DND-41 (cell line): ENCODE measurements around the gene POU3F4.

Source experiments
- ATAC-seq: fragments of 200-7000 bp; cut with Tn5 transposase; 3 replicates; pipeline ENCODE4 v1.9.1; 2021; ENCODE audit warnings: low read depth; ENCODE audit not compliant: insufficient read depth
- DNase-seq: peaks from one replicate; pipeline ENCODE4 v3.0.0-alpha.2; 2020
- H2AFZ ChIP-seq: 2 replicates; pipeline ENCODE4 v1.6.0; 2012; ENCODE audit warnings: low read depth, low read length
- H3K27ac ChIP-seq: 2 replicates; pipeline ENCODE4 v1.5.1; 2012; ENCODE audit warnings: low read length, inconsistent platforms
- H3K27me3 ChIP-seq: fragments of 200-600 bp; sonication (generic); 2 replicates; pipeline ENCODE4 v1.6.0; 2012; ENCODE audit warnings: low read length, mild to moderate bottlenecking, inconsistent platforms; ENCODE audit not compliant: insufficient read depth, poor library complexity
- H3K36me3 ChIP-seq: 2 replicates; pipeline ENCODE4 v1.5.1; 2012; ENCODE audit warnings: low read length, inconsistent platforms; ENCODE audit not compliant: insufficient read depth
- H3K4me1 ChIP-seq: 2 replicates; pipeline ENCODE4 v1.5.1; 2012; ENCODE audit warnings: mild to moderate bottlenecking, low read length; ENCODE audit not compliant: insufficient read depth
- H3K4me2 ChIP-seq: 2 replicates; pipeline ENCODE4 v1.6.0; 2012; ENCODE audit warnings: mild to moderate bottlenecking, moderate library complexity, low read length, inconsistent platforms; ENCODE audit not compliant: insufficient read depth
- H3K4me3 ChIP-seq, 2 experiments: fragments of 200-600 bp in 1 of 2; shearing (Covaris generic) in 1 of 2; 2 replicates each; pipeline ENCODE4 v1.5.1; 2012 to 2016; ENCODE audit warnings: inconsistent platforms in 2 of 2, low read length in 2 of 2, mild to moderate bottlenecking in 2 of 2, low read depth in 1 of 2, moderate library complexity in 1 of 2
- H3K79me2 ChIP-seq: 2 replicates; pipeline ENCODE4 v1.6.0; 2012; ENCODE audit warnings: low read length, inconsistent platforms; ENCODE audit not compliant: insufficient read depth
- H3K9ac ChIP-seq: 2 replicates; pipeline ENCODE4 v1.6.0; 2012; ENCODE audit warnings: low read depth, mild to moderate bottlenecking, inconsistent platforms, low read length, moderate library complexity
- H3K9me3 ChIP-seq: 2 replicates; pipeline ENCODE4 v1.5.1; 2012; ENCODE audit warnings: low read length, moderate library complexity, mild to moderate bottlenecking, inconsistent platforms; ENCODE audit not compliant: insufficient read depth, severe bottlenecking
- H4K20me1 ChIP-seq: 2 replicates; pipeline ENCODE4 v1.6.0; 2012; ENCODE audit warnings: low read length; ENCODE audit not compliant: insufficient read depth
- CTCF ChIP-seq: IDR thresholded peaks from 2 replicates; pipeline ENCODE4 v1.5.1; 2012; ENCODE audit warnings: borderline replicate concordance, low read length, moderate library complexity, mild to moderate bottlenecking; ENCODE audit not compliant: poor library complexity, severe bottlenecking; ENCODE audit errors: extremely low read depth
- EZH2 ChIP-seq: IDR thresholded peaks from 3 replicates; pipeline ENCODE4 v1.6.1; 2012; ENCODE audit warnings: borderline replicate concordance, low read depth, mild to moderate bottlenecking, moderate library complexity, low read length, inconsistent platforms; ENCODE audit not compliant: severe bottlenecking

Gene POU3F4

GRCh38 chrX:83509254-83509801, 1.2 kb downstream of the POU3F4 start:
- Histone ChIP-seq H3K4me2 (no peak overlapping the region), H3K9ac (no peak overlapping the region), H3K4me1 (no peaks in the 10 kb centered on the region), H3K27ac (no peak overlapping the region), H3K4me3 (no peak overlapping the region), H3K36me3 (no peaks in the 10 kb centered on the region), H4K20me1 (no peaks in the 10 kb centered on the region), H2AFZ (no peak overlapping the region), H3K9me3 (no peaks in the 10 kb centered on the region), H3K79me2 (no peaks in the 10 kb centered on the region), H3K27me3 (no peaks in the 10 kb centered on the region)
- DNase-seq: no peak
- TF ChIP-seq EZH2: no peak
- TF ChIP-seq CTCF: no peak
- no peak for ATAC-seq

DNA sequence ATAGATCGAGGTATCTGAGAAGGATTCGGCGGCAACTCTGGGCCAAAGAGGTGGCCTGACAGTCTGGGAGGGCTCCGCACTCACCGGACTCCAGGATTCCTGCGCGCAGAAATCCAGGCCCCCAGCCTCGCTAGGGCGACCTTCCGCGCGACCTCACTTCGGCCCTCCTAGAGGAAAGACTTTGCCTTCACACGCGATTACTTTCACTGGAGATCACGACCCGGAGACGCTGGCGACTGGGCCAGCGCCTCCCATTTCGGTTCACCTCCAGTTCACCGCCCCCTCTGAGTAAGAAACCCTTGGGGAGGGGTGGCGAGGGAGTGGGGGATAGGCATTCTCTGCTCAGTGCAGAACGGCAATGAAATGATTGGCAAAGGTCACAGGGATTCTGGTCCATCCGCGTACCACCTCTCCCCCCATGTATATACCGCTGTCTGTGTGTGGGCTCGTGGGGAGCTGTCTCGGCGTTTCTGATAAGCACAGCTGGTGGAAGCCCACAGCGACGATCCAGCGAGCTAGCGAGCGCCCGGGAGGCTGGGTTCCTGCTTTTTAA, 2.5 kb downstream of the POU3F4 start:
- DNase-seq (no peak), ATAC-seq (no peak)
- H3K9ac ChIP-seq: no peak overlapping the region
- H3K4me2 ChIP-seq: no peak overlapping the region
- no peaks in the 10 kb centered on the region for H3K36me3 ChIP-seq
- no peak overlapping the region for H2AFZ ChIP-seq
- no peak overlapping the region for H3K4me3 ChIP-seq
- no peaks in the 10 kb centered on the region for H3K79me2 ChIP-seq
- no peaks in the 10 kb centered on the region for H3K9me3 ChIP-seq
- H3K4me1 ChIP-seq: no peaks in the 10 kb centered on the region
- H3K27me3 ChIP-seq: no peaks in the 10 kb centered on the region
- H4K20me1 ChIP-seq: no peaks in the 10 kb centered on the region
- no peak overlapping the region for H3K27ac ChIP-seq
- no peak for TF ChIP-seq EZH2
- TF ChIP-seq CTCF: no peak

DNA sequence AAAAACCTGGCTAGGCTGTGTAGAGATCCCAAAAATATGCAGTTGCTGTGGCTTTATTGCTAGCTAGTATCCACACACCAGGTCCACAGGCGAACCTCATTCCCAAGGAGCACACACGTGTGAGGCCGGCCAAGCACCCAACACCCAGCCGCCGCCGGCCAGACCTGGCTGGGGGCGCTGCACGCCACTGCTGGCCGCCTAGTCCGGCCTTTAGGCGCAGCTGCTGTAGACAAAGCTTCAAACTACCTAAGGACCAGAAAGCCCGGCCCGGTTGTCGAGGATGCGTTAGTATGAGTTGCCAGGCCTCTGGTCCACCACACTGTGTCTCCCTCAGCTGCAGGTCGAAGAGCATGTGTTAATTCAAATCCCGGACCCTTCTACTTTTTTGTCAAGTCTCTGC, 3.1 kb downstream of the POU3F4 start:
- no peaks in the 10 kb centered on the region for H3K27me3 ChIP-seq
- TF ChIP-seq CTCF (no peak), EZH2 (no peak)
- H3K79me2 ChIP-seq: no peaks in the 10 kb centered on the region
- no peak overlapping the region for H3K4me2 ChIP-seq
- no peaks in the 10 kb centered on the region for H3K36me3 ChIP-seq
- no peak for DNase-seq
- H3K27ac ChIP-seq: no peak overlapping the region
- no peak overlapping the region for H2AFZ ChIP-seq
- no peaks in the 10 kb centered on the region for H3K9me3 ChIP-seq
- no peaks in the 10 kb centered on the region for H3K4me1 ChIP-seq
- no peak overlapping the region for H3K4me3 ChIP-seq
- H4K20me1 ChIP-seq: no peaks in the 10 kb centered on the region
- no peak for ATAC-seq
- no peak overlapping the region for H3K9ac ChIP-seq
